ENCODE results near the gene CCSAP.

The CCSAP gene, protein sequence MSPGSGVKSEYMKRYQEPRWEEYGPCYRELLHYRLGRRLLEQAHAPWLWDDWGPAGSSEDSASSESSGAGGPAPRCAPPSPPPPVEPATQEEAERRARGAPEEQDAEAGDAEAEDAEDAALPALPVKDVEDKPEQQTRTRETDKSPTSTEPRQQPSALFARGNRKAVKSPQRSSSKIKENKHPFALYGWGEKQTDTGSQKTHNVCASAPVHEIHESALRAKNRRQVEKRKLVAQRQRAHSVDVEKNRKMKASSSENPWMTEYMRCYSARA

DNA sequence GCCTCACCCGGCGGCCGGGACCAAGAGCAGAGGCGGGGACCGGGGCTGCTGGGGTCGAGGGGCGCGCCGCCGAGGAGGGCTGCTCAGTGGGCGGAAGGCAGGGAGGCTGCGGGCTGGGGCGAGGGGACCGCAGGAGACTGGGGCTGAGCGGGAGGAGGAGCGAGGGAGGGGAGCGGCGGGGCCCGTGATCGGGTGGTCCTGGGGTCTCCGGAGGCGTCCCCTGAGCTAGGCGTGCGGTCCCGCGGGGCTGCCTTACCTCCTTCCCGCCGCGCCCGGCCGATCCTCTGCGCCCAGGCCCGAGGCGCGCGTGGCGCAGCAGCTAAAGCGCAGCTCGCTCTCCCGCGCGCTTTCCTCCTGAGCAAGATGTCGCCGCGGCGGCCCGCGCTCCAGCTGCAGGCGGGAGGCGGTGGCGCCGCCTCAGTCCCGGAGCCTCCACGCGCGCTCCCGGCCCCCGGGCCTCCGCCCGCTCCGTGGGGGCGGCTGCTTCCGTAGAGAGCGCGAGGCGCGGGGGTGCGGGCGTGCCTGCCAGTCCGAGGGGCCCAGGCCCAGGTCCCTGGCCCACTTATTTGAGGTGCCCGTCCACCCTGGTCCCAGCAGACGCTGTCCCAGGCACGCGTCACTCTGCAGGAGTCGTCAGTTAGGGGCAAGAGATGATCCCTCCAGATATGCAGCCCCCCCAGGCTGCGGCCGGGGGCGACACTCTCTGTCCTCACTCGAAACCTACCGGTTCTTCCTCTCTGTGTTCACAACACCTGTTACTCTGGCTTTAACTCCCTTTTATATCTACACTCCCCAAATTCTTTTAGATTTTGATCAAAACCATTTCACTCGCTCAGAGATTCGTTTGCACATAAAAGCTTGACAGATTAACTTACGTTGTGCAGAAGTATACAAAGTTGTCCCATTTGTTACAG lies at the start of gene CCSAP:
TSS of gene CCSAP (minus strand) at position 392 of the 914 bp plus-strand sequence. CDS start 582 bp downstream, outside the sequence.
- H3K9me3 ChIP-seq (ENCODE audit: control insufficient read depth, low read depth, low read length): no peaks in the 10 kb centered on the region
- peaks cover 27% of the 10 kb centered on the region for H3K27me3 ChIP-seq (ENCODE audit: control insufficient read depth, insufficient read depth, low read length)
- peak within 1 kb of the TSS; percentile 50 for H3K9ac ChIP-seq (ENCODE audit: low read length)
- H3K27ac ChIP-seq (ENCODE audit: low read length): no peak within 1 kb of the TSS
- peaks cover 3% of the 10 kb centered on the region for H3K4me1 ChIP-seq (ENCODE audit: control insufficient read depth, low read depth, low read length)
- H3K4me3 ChIP-seq (ENCODE audit: low read length): peak within 1 kb of the TSS; percentile 86
- peaks cover 2% of the 10 kb centered on the region for H3K36me3 ChIP-seq (ENCODE audit: control insufficient read depth, low read depth, low read length)

DNA sequence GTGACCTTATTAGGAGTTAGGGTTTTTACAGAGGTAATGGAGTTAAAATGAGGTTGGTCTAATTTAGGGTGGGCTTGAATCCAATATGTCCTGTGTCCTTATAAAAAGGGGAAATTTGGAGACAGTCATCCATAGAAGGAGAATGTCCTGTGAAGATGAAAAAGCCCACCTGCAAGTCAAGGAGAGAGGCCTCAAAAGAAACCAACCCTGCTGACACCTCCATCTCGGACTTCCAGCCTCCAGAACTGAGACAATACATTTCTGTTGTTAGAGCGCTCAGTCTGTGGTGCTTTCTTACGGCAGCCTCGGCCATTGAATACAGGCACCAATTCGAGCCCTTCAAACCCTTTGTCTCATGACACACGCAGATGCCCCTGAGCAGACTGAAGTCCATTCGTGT lies 47.3 kb upstream of the CCSAP start:
- Histone ChIP-seq H3K9me3 (ENCODE audit: control insufficient read depth, low read depth, low read length) (no peaks in the 10 kb centered on the region), H3K4me3 (ENCODE audit: low read length) (no peak overlapping the region), H3K4me1 (ENCODE audit: control insufficient read depth, low read depth, low read length) (no peaks in the 10 kb centered on the region), H3K9ac (ENCODE audit: low read length) (no peak overlapping the region), H3K27ac (ENCODE audit: low read length) (no peak overlapping the region), H3K36me3 (ENCODE audit: control insufficient read depth, low read depth, low read length) (no peaks in the 10 kb centered on the region), H3K27me3 (ENCODE audit: control insufficient read depth, insufficient read depth, low read length) (no peaks in the 10 kb centered on the region)

DNA sequence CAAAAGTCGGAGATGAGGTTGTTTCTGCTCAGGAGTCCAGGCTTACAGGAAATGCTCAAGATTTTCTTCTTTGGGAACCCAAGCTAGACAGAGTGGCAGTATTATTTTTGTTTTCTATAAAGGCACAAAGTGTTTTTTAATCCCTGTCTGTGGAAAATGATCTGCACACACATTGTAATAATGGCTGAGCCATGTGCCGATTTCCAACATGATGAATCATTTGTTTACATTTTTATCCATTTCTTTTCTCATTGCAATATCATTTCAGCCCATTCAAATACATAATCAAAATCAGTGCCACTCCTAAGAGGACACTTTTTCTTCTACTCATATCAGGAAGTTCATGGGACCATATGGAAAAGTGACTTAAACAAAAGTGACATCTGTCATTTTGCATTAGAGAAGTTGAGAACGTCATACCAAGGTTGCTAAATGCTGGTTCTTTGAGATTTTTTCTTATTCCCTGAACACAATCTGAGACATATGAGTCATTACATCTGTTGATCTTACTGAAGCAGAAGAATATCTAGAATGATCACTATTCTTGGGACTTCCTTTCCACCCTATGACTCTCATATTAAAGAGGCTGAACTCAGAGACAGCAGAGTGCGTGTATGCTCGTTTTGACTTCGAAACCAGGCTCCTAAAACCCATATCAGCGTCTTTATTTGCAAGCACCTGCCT lies 46.2 kb upstream of the CCSAP start:
- H3K27me3 ChIP-seq (ENCODE audit: control insufficient read depth, insufficient read depth, low read length): no peaks in the 10 kb centered on the region
- H3K36me3 ChIP-seq (ENCODE audit: control insufficient read depth, low read depth, low read length): no peaks in the 10 kb centered on the region
- no peak overlapping the region for H3K4me3 ChIP-seq (ENCODE audit: low read length)
- H3K4me1 ChIP-seq (ENCODE audit: control insufficient read depth, low read depth, low read length): no peaks in the 10 kb centered on the region
- no peaks in the 10 kb centered on the region for H3K9me3 ChIP-seq (ENCODE audit: control insufficient read depth, low read depth, low read length)
- no peak overlapping the region for H3K9ac ChIP-seq (ENCODE audit: low read length)
- no peak overlapping the region for H3K27ac ChIP-seq (ENCODE audit: low read length)

DNA sequence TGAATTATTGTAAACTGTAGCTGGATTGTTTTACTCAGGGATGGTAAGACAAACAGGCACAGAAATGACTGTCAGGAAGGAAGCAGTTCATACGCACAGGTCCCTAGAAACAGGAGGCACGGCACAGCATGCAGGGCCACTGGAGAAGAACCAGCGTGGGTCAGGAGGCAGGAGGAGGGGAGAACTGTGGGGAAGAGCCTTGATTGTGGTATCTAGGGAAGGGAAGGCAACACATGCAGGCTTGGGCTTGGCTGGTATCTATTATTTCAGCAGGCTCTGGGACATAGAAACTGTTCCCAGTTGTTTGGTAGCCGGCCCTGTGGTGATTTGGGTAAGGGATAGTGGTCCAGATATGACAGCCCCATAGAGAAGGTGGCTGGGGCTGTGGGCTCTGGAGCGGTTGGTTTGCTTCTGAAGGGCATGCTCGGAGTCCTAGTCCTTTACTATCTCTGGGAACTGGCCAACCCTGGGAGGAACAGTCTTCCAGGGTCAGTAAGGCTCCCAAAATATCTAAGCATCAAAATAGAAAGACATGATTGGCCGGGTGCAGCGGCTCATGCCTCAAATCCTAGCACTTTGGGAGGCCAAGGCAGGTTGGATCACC lies 43.1 kb upstream of the CCSAP start:
- Histone ChIP-seq H3K27me3 (ENCODE audit: control insufficient read depth, insufficient read depth, low read length) (peaks cover 2% of the 10 kb centered on the region), H3K4me1 (ENCODE audit: control insufficient read depth, low read depth, low read length) (peaks cover 4% of the 10 kb centered on the region), H3K9me3 (ENCODE audit: control insufficient read depth, low read depth, low read length) (no peaks in the 10 kb centered on the region), H3K4me3 (ENCODE audit: low read length) (no peak overlapping the region), H3K36me3 (ENCODE audit: control insufficient read depth, low read depth, low read length) (no peaks in the 10 kb centered on the region), H3K27ac (ENCODE audit: low read length) (no peak overlapping the region), H3K9ac (ENCODE audit: low read length) (no peak overlapping the region)

DNA sequence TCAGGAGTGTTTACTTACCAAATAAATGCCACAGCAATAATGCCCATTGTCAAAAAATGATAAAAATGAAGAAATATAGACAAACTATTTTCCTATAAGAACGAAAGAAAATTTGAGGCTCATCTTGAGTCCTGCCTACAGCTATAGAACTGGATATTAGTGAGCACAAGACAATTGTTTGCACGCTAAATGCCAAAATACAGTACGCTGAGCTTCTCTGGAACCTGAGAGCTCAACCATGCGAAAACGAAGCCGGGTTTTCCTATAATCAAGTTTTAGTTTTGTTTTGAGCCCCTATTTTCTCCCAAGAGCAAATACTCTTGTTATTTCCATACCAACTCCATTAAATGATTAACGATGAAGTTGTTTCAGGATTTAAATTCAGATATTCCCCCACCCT lies 42.0 kb upstream of the CCSAP start:
- no peaks in the 10 kb centered on the region for H3K9me3 ChIP-seq (ENCODE audit: control insufficient read depth, low read depth, low read length)
- no peak overlapping the region for H3K27ac ChIP-seq (ENCODE audit: low read length)
- H3K9ac ChIP-seq (ENCODE audit: low read length): no peak overlapping the region
- no peak overlapping the region for H3K4me3 ChIP-seq (ENCODE audit: low read length)
- peaks cover 12% of the 10 kb centered on the region for H3K27me3 ChIP-seq (ENCODE audit: control insufficient read depth, insufficient read depth, low read length)
- H3K4me1 ChIP-seq (ENCODE audit: control insufficient read depth, low read depth, low read length): peaks cover 12% of the 10 kb centered on the region
- no peaks in the 10 kb centered on the region for H3K36me3 ChIP-seq (ENCODE audit: control insufficient read depth, low read depth, low read length)

DNA sequence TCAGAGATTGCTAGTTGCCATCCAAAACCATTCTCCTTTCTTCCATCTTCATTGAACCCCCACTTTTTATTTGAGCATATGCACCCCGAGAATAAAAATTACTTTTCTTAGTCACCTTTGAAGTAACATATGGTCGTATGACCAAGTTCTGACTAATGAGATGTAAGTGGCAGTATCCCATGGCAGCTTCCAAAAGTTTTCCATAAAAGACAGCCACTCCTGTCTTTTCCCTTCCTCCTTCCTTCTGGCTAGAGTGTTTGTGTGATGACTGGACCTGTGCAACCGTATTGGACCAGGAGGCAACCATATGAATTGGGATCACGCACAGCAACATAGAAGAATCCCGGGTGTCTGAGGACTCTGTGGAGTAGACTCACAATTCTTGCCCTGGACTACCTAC lies 41.1 kb upstream of the CCSAP start:
- H3K9me3 ChIP-seq (ENCODE audit: control insufficient read depth, low read depth, low read length): no peaks in the 10 kb centered on the region
- H3K4me3 ChIP-seq (ENCODE audit: low read length): no peak overlapping the region
- H3K27me3 ChIP-seq (ENCODE audit: control insufficient read depth, insufficient read depth, low read length): peaks cover 12% of the 10 kb centered on the region
- H3K27ac ChIP-seq (ENCODE audit: low read length): no peak overlapping the region
- H3K4me1 ChIP-seq (ENCODE audit: control insufficient read depth, low read depth, low read length): peaks cover 20% of the 10 kb centered on the region
- no peak overlapping the region for H3K9ac ChIP-seq (ENCODE audit: low read length)
- H3K36me3 ChIP-seq (ENCODE audit: control insufficient read depth, low read depth, low read length): no peaks in the 10 kb centered on the region

DNA sequence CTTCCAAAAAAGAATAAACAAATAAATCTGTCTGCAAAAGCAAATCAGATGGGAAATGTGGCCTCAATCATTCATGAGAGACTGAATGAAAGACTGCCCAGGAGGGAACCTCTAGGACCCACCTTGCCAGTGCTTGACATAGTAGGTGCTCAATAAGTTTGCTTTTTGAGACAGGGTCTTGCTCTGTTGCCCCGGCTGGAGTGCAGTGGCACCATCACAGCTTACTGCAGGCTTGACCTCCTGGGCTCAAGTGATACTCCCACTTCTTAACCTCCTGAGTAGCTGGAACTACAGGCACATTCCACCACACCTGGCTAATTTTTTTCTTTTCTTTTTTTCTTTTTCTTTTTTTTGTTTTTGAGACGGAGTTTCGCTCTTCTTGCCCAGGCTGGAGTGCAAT lies 40.3 kb upstream of the CCSAP start:
- Histone ChIP-seq H3K4me3 (ENCODE audit: low read length) (no peak overlapping the region), H3K4me1 (ENCODE audit: control insufficient read depth, low read depth, low read length) (peaks cover 21% of the 10 kb centered on the region), H3K27me3 (ENCODE audit: control insufficient read depth, insufficient read depth, low read length) (peaks cover 12% of the 10 kb centered on the region), H3K9ac (ENCODE audit: low read length) (no peak overlapping the region), H3K9me3 (ENCODE audit: control insufficient read depth, low read depth, low read length) (no peaks in the 10 kb centered on the region), H3K36me3 (ENCODE audit: control insufficient read depth, low read depth, low read length) (no peaks in the 10 kb centered on the region), H3K27ac (ENCODE audit: low read length) (no peak overlapping the region)

DNA sequence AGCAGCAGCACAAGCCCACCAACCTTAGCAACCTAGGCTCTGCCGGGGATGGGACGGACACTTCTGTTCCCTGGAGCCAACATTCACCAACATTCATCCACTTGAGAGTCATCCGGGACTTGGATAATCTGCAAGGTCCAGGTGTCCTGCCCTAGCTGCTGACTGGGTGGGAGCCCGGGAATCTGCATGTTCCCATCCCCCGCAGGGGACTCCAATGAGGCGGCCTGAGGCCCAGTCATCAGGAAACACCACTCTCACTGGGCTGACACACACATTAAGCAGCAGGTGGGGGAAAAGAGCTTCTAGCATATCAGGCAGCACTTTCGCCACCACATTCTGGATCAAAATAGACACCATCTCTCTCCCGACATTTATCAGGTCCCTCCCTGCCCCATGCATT lies 38.4 kb upstream of the CCSAP start:
- Histone ChIP-seq H3K36me3 (ENCODE audit: control insufficient read depth, low read depth, low read length) (no peaks in the 10 kb centered on the region), H3K27ac (ENCODE audit: low read length) (no peak overlapping the region), H3K4me1 (ENCODE audit: control insufficient read depth, low read depth, low read length) (peaks cover 21% of the 10 kb centered on the region), H3K9me3 (ENCODE audit: control insufficient read depth, low read depth, low read length) (no peaks in the 10 kb centered on the region), H3K4me3 (ENCODE audit: low read length) (no peak overlapping the region), H3K9ac (ENCODE audit: low read length) (no peak overlapping the region), H3K27me3 (ENCODE audit: control insufficient read depth, insufficient read depth, low read length) (peaks cover 12% of the 10 kb centered on the region)

DNA sequence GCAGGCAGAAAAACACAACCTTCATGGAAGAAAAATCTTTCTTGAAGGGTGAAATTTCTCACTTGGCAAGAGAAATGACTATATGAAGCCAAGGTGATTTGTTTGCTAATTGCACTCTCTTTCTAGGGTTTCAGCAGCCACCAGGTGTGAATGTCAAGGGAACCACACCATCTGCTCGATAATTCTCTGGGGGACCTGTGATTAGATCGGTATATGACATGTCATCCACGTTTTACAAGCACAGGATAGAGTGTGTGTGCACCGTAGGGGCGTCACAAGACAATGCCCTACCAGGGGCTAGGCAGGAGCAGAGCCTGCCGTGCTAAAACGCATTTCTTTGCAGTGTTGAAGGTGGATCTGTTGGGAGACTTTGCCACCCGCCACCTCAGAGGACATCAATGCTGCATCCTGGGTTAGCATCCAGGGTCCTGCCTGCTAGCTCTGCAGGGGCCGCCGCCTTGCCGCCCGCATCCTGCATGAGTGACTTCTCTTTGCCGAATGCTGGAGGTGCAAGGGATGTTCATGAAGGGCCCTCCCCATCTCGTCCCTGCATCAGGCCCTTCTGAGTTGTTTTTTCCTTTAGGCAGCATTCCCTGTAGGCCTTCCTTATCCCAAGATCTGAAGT lies 37.8 kb upstream of the CCSAP start:
- Histone ChIP-seq H3K9ac (ENCODE audit: low read length) (no peak overlapping the region), H3K27me3 (ENCODE audit: control insufficient read depth, insufficient read depth, low read length) (peaks cover 12% of the 10 kb centered on the region), H3K36me3 (ENCODE audit: control insufficient read depth, low read depth, low read length) (no peaks in the 10 kb centered on the region), H3K4me3 (ENCODE audit: low read length) (no peak overlapping the region), H3K4me1 (ENCODE audit: control insufficient read depth, low read depth, low read length) (peaks cover 21% of the 10 kb centered on the region), H3K9me3 (ENCODE audit: control insufficient read depth, low read depth, low read length) (no peaks in the 10 kb centered on the region), H3K27ac (ENCODE audit: low read length) (no peak overlapping the region)

DNA sequence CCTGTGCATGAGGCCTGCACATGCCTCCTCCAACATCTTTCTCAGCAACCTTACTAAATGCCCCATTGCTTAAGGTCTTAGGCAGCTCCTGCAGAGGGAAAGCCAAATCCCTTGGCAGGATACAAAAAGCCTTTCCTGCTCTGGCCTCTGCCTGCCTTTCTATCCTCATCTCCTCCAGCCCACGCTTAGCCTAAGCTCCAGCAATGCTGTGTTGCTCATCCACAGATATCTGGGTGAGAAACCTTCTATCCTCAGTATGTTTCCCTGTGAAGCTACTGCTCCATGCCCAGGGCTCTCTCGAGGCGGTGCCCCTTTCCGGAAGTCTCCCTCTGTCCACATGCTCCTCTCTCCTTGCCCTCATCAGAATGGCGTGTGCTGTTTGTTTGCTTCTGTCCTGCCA lies 37.0 kb upstream of the CCSAP start:
- no peak overlapping the region for H3K9ac ChIP-seq (ENCODE audit: low read length)
- H3K4me3 ChIP-seq (ENCODE audit: low read length): no peak overlapping the region
- no peaks in the 10 kb centered on the region for H3K36me3 ChIP-seq (ENCODE audit: control insufficient read depth, low read depth, low read length)
- no peaks in the 10 kb centered on the region for H3K9me3 ChIP-seq (ENCODE audit: control insufficient read depth, low read depth, low read length)
- H3K27ac ChIP-seq (ENCODE audit: low read length): no peak overlapping the region
- peaks cover 12% of the 10 kb centered on the region for H3K27me3 ChIP-seq (ENCODE audit: control insufficient read depth, insufficient read depth, low read length)
- H3K4me1 ChIP-seq (ENCODE audit: control insufficient read depth, low read depth, low read length): peaks cover 21% of the 10 kb centered on the region
